Esophagus muscularis mucosa (tissue), 4 donors: Measurements from ENCODE around the gene SLC7A1. TPM values are rescaled to one million over a fixed set of nuclear protein-coding genes. Genes with fewer than 3 reads are reported as not detected.

Source experiments
- DNase-seq: peaks from one replicate; pipeline ENCODE4 v3.0.0-alpha.2; 2017; ENCODE audit errors: extremely low spot score
- H3K27ac ChIP-seq, 4 donors: fragments of 200-600 bp; sonication (generic); replicated peaks in 1 of 4; 1 replicate in 3 of 4; 2 replicates in 1 of 4; pipeline ENCODE4 v1.5.1; 2016 to 2019; ENCODE audit warnings: mild to moderate bottlenecking in 1 of 4
- H3K27me3 ChIP-seq, 4 donors: fragments of 200-600 bp; sonication (generic); one replicate each; pipeline versions ENCODE4 v1.5.1 to v1.6.0; 2016 to 2019
- H3K36me3 ChIP-seq, 4 donors: fragments of 200-600 bp; sonication (generic); one replicate each; pipeline ENCODE4 v1.5.1; 2016 to 2019
- H3K4me1 ChIP-seq, 4 donors: fragments of 200-600 bp; sonication (generic); one replicate each; pipeline ENCODE4 v1.5.1; 2016 to 2019
- H3K4me3 ChIP-seq, 4 donors: fragments of 200-600 bp; sonication (generic); 1 replicate in 2 of 4; 2 replicates in 2 of 4; pipeline ENCODE4 v1.5.1; 2016 to 2019; ENCODE audit warnings: mild to moderate bottlenecking in 4 of 4, moderate library complexity in 1 of 4
- H3K9me3 ChIP-seq, 4 donors: fragments of 200-600 bp; sonication (generic); 1 replicate in 3 of 4; 2 replicates in 1 of 4; pipeline ENCODE4 v1.5.1; 2016 to 2019
- CTCF ChIP-seq, 3 experiments: fragments of 200-600 bp in 2 of 3; fragments of 450-650 bp in 1 of 3; sonication (generic) in 2 of 3; IDR thresholded peaks; one replicate each; pipeline ENCODE4 v1.5.1; 2017 to 2019; ENCODE audit warnings: antibody characterized with exemption in 3 of 3, mild to moderate bottlenecking in 2 of 3, moderate library complexity in 1 of 3
- EP300 ChIP-seq: sonication (generic); formaldehyde crosslinking; IDR thresholded peaks from one replicate; pipeline ENCODE4 v1.6.1; 2017; ENCODE audit warnings: antibody characterized with exemption
- POLR2A ChIP-seq: fragments of 450-650 bp; IDR thresholded peaks from one replicate; pipeline ENCODE4 v1.6.1; 2017; ENCODE audit warnings: antibody characterized with exemption, moderate library complexity, mild to moderate bottlenecking, low read depth
- POLR2AphosphoS5 ChIP-seq, 2 donors: sonication (generic); formaldehyde crosslinking; IDR thresholded peaks; one replicate each; pipeline ENCODE4 v1.6.1; 2017; ENCODE audit warnings: antibody characterized with exemption in 2 of 2
- WGBS: methylation state at CpG from one replicate; pipeline ENCODE4 v1.1.5; 2018; 5-methylcytosine and 5-hydroxymethylcytosine counted together
- intact Hi-C: fragments of 100-400 bp; cut with DNase I; formaldehyde crosslinking; loops from one replicate; pipeline ENCODE4 v1.15.1; 2023
- total RNA-seq, 4 donors: library from RNA; depleted of rRNA; stranded (reverse); fragments of >200 nt; gene quantifications; one replicate each; pipeline versions ENCODE4 v1.1.0 to v1.2.1, GENCODE V29; 2016

SLC7A1 gene
- total RNA-seq, 4 donors from 2014 or later = 15.0 to 28.8 (median 21.6) TPM

GRCh38 chr13:29605860-29606526 is 10.5 kb upstream of the SLC7A1 start:
- DNase-seq = peak; percentile 72
- H3K9me3 ChIP-seq = no peaks in the 10 kb centered on the region
- H3K27ac ChIP-seq = no peak overlapping the region
- TF ChIP-seq CTCF (IDR thresholded peaks at IDR 0.05) (no peak), EP300 (no peak), POLR2AphosphoS5 (IDR thresholded peaks at IDR 0.05) (no peak), POLR2A (no peak)
- peaks cover 0 to 3% (median 0%) of the 10 kb centered on the region in 4 donors for H3K27me3 ChIP-seq
- intact Hi-C loops = no loop called here
- H3K4me3 ChIP-seq = no peak overlapping the region
- H3K4me1 ChIP-seq = no peaks in the 10 kb centered on the region
- H3K36me3 ChIP-seq = no peaks in the 10 kb centered on the region
- WGBS = 87% methylated on average over 8 of the region's 8 CpGs

- H3K27me3 ChIP-seq = peaks cover 0 to 6% (median 0%) of the 10 kb centered on the region in 4 donors
- no peak for TF ChIP-seq CTCF (IDR thresholded peaks at IDR 0.05)
- TF ChIP-seq POLR2AphosphoS5 (IDR thresholded peaks at IDR 0.05) = no peak
- no peak for TF ChIP-seq POLR2A
- TF ChIP-seq EP300 = no peak
- DNase-seq = peak; percentile 14
- no peak overlapping the region for H3K27ac ChIP-seq
- no peaks in the 10 kb centered on the region for H3K36me3 ChIP-seq
- H3K9me3 ChIP-seq = no peaks in the 10 kb centered on the region
- H3K4me1 ChIP-seq = peaks cover 0 to 20% (median 18%) of the 10 kb centered on the region in 4 donors
- intact Hi-C loops = loop anchor here (5.0 to 10.0 kb wide), 3 partner anchors 86 to 516 kb away; partner anchors contain the start of gene UBL3
- WGBS = 100% methylated on average over 2 of the region's 2 CpGs
- H3K4me3 ChIP-seq = no peak overlapping the region
Observed at GRCh38 chr13:29598321-29598720, 2.8 kb upstream of the SLC7A1 start.

GRCh38 chr13:29597706-29598105 is 2.2 kb upstream of the SLC7A1 start:
- peak; percentile 47 for DNase-seq
- no peaks in the 10 kb centered on the region for H3K36me3 ChIP-seq
- intact Hi-C loops = loop anchor here (5.0 to 10.0 kb wide), 3 partner anchors 85 to 517 kb away; partner anchors contain the start of gene UBL3
- no peaks in the 10 kb centered on the region for H3K9me3 ChIP-seq
- H3K4me1 ChIP-seq = peaks cover 0 to 23% (median 21%) of the 10 kb centered on the region in 4 donors
- H3K27me3 ChIP-seq = peaks cover 0 to 6% (median 0%) of the 10 kb centered on the region in 4 donors
- no peak overlapping the region for H3K4me3 ChIP-seq
- no peak overlapping the region for H3K27ac ChIP-seq
- no peak for TF ChIP-seq EP300
- TF ChIP-seq POLR2A = no peak
- TF ChIP-seq CTCF (IDR thresholded peaks at IDR 0.05) = no peak
- no peak for TF ChIP-seq POLR2AphosphoS5 (IDR thresholded peaks at IDR 0.05)
- WGBS = 98% methylated on average over 3 of the region's 3 CpGs

- peak; percentile 37 for DNase-seq
- Histone ChIP-seq H3K9me3 (no peaks in the 10 kb centered on the region), H3K4me3 (no peak overlapping the region), H3K27ac (no peak overlapping the region), H3K27me3 (peaks cover 0 to 6% (median 0%) of the 10 kb centered on the region in 4 donors), H3K36me3 (no peaks in the 10 kb centered on the region), H3K4me1 (peaks cover 0 to 27% (median 25%) of the 10 kb centered on the region in 4 donors)
- TF ChIP-seq POLR2AphosphoS5 (IDR thresholded peaks at IDR 0.05) (no peak), EP300 (no peak), POLR2A (no peak), CTCF (IDR thresholded peaks at IDR 0.05) (no peak)
- intact Hi-C loops = loop anchor here (5.0 to 10.0 kb wide), 3 partner anchors 85 to 518 kb away; partner anchors contain the start of gene UBL3
- 91% methylated on average over 10 of the region's 10 CpGs for WGBS
Observed at GRCh38 chr13:29597246-29597645, 1.8 kb upstream of the SLC7A1 start.
